ENCODE measurements around the gene PRDX5. TPM values are rescaled to one million over a fixed set of nuclear protein-coding genes. Genes with fewer than 3 reads are reported as not detected.

PRDX5 gene
- total RNA-seq, 1 donor from 2014 or later: 217 TPM

- peaks cover 4% of the 10 kb centered on the region for H3K4me1 Mint-ChIP-seq (ENCODE audit: unreplicated experiment)
- H3K27ac Mint-ChIP-seq (ENCODE audit: unreplicated experiment): no peak within 1 kb of the TSS
- no peak for TF ChIP-seq CTCF (IDR thresholded peaks at IDR 0.05)
- no peak for DNase-seq (ENCODE audit: extremely low spot score, unreplicated experiment)
- no peaks in the 10 kb centered on the region for H3K27me3 Mint-ChIP-seq (ENCODE audit: unreplicated experiment)
- no peaks in the 10 kb centered on the region for H3K9me3 Mint-ChIP-seq (ENCODE audit: unreplicated experiment)
- no peaks in the 10 kb centered on the region for H3K36me3 Mint-ChIP-seq (ENCODE audit: unreplicated experiment)
- H3K4me3 Mint-ChIP-seq (ENCODE audit: unreplicated experiment): no peak within 1 kb of the TSS
Measured at GRCh38 chr11:64339754-64340408, 22.0 kb downstream of the PRDX5 start, which contains the start of gene CCDC88B. Gene CCDC88B, plus strand, starts transcription at chr11:64340204. Its CDS starts 63 bp downstream, at chr11:64340267.

DNA sequence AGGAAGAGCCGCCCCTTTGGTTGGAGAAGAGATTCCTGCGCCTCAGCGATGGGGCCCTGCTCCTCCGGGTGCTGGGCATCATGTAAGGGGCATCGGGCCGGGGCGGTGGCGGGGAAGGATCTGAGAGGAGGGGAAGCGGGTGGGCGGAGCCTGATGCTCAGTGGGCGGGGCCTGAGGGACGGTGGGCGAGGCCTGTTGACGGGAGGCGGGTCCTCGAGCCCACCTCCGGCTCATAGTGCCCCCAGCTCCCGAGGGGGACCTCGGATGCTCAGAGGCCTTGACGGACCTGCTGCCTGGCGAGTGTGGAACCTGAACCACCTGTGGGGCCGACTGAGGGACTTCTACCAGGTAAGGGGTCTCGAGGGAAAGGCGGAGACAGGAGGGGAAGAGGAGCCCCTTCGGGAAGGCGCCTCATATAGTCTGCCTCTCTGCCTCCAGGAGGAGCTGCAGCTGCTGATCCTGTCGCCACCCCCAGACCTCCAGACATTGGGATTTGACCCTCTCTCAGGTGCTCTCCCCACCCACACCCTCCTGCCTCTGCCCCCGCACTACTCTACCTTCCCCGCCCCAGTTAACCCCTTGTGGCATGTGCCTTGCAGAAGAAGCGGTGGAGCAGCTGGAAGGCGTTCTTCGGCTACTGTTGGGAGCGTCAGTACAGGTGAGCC is 22.9 kb downstream of the PRDX5 start:
- H3K27me3 Mint-ChIP-seq (ENCODE audit: unreplicated experiment): no peaks in the 10 kb centered on the region

GRCh38 chr11:64341429-64341828 is 23.5 kb downstream of the PRDX5 start:
- H3K4me3 Mint-ChIP-seq (ENCODE audit: unreplicated experiment): no peak overlapping the region
- no peaks in the 10 kb centered on the region for H3K4me1 Mint-ChIP-seq (ENCODE audit: unreplicated experiment)
- DNase-seq (ENCODE audit: extremely low spot score, unreplicated experiment): no peak
- H3K9me3 Mint-ChIP-seq (ENCODE audit: unreplicated experiment): no peaks in the 10 kb centered on the region
- no peak for TF ChIP-seq CTCF (IDR thresholded peaks at IDR 0.05)
- no peak overlapping the region for H3K27ac Mint-ChIP-seq (ENCODE audit: unreplicated experiment)
- no peaks in the 10 kb centered on the region for H3K36me3 Mint-ChIP-seq (ENCODE audit: unreplicated experiment)
- H3K27me3 Mint-ChIP-seq (ENCODE audit: unreplicated experiment): no peaks in the 10 kb centered on the region

More for the DNA sequence above, 22.9 kb downstream of the PRDX5 start:
- H3K27ac Mint-ChIP-seq (ENCODE audit: unreplicated experiment): no peak overlapping the region
- no peak overlapping the region for H3K4me3 Mint-ChIP-seq (ENCODE audit: unreplicated experiment)
- no peak for TF ChIP-seq CTCF (IDR thresholded peaks at IDR 0.05)
- no peaks in the 10 kb centered on the region for H3K9me3 Mint-ChIP-seq (ENCODE audit: unreplicated experiment)
- no peaks in the 10 kb centered on the region for H3K36me3 Mint-ChIP-seq (ENCODE audit: unreplicated experiment)
- no peak for DNase-seq (ENCODE audit: extremely low spot score, unreplicated experiment)
- no peaks in the 10 kb centered on the region for H3K4me1 Mint-ChIP-seq (ENCODE audit: unreplicated experiment)

- Mint-ChIP-seq H3K36me3 (ENCODE audit: unreplicated experiment) (no peaks in the 10 kb centered on the region), H3K4me3 (ENCODE audit: unreplicated experiment) (no peak overlapping the region)
Measured at GRCh38 chr11:64341851-64342791, 24.2 kb downstream of the PRDX5 start.

More at GRCh38 chr11:64341851-64342791, 24.2 kb downstream of the PRDX5 start:
- no peak for DNase-seq (ENCODE audit: extremely low spot score, unreplicated experiment)
- no peaks in the 10 kb centered on the region for H3K4me1 Mint-ChIP-seq (ENCODE audit: unreplicated experiment)
- no peak overlapping the region for H3K27ac Mint-ChIP-seq (ENCODE audit: unreplicated experiment)
- H3K9me3 Mint-ChIP-seq (ENCODE audit: unreplicated experiment): no peaks in the 10 kb centered on the region
- H3K27me3 Mint-ChIP-seq (ENCODE audit: unreplicated experiment): no peaks in the 10 kb centered on the region
- peak; percentile 30 for TF ChIP-seq CTCF (IDR thresholded peaks at IDR 0.05)
